Natural killer cell (primary cell): ENCODE results near the gene DLGAP3. TPM values are rescaled to one million over a fixed set of nuclear protein-coding genes. Genes with fewer than 3 reads are reported as not detected.
"Not testable (repeated sequence)": the region's sequence is repeated elsewhere in the genome, so short reads cannot be mapped to it uniquely, and the experiment has no call there.

Source experiments
- ATAC-seq, 3 donors: fragments of 150-1000 bp in 2 of 3; fragments of 200-7000 bp in 1 of 3; cut with Tn5 transposase; 1 replicate in 1 of 3; 2 replicates in 2 of 3; pipeline ENCODE4 v1.10.0; 2021; ENCODE audit warnings: mild to moderate bottlenecking in 2 of 3, moderate library complexity in 2 of 3
- DNase-seq, 2 donors: peaks; one replicate each; pipeline versions ENCODE4 v3.0.0 to v3.0.0-alpha.2; 2013 to 2021; ENCODE audit warnings: mixed read lengths in 1 of 2
- H3K27ac ChIP-seq: one replicate; pipeline ENCODE4 v1.5.1; 2013; ENCODE audit warnings: mild to moderate bottlenecking, low read length
- H3K27me3 ChIP-seq: one replicate; pipeline ENCODE4 v1.6.1; 2013; ENCODE audit warnings: low read length; ENCODE audit not compliant: control insufficient read depth, insufficient read depth
- H3K36me3 ChIP-seq: one replicate; pipeline ENCODE4 v1.6.1; 2013; ENCODE audit warnings: low read length; ENCODE audit not compliant: control insufficient read depth, insufficient read depth
- H3K4me1 ChIP-seq: one replicate; pipeline ENCODE4 v1.6.1; 2013; ENCODE audit warnings: low read length; ENCODE audit not compliant: control insufficient read depth, insufficient read depth
- H3K4me3 ChIP-seq: one replicate; pipeline ENCODE4 v1.5.1; 2013; ENCODE audit warnings: low read length
- H3K9me3 ChIP-seq: one replicate; pipeline ENCODE4 v1.6.1; 2013; ENCODE audit warnings: low read length; ENCODE audit not compliant: control insufficient read depth, insufficient read depth
- H3K27ac Mint-ChIP-seq, 2 donors: one replicate each; pipeline ENCODE4 v1.8.0; 2022; ENCODE audit warnings: mild to moderate bottlenecking in 2 of 2, mixed read lengths in 2 of 2, moderate library complexity in 1 of 2
- H3K27me3 Mint-ChIP-seq, 2 donors: one replicate each; pipeline ENCODE4 v1.8.0; 2022; ENCODE audit warnings: low read depth in 2 of 2, mixed read lengths in 2 of 2
- H3K36me3 Mint-ChIP-seq: one replicate; pipeline ENCODE4 v1.8.0; 2022; ENCODE audit warnings: mixed read lengths
- H3K4me1 Mint-ChIP-seq, 2 donors: one replicate each; pipeline ENCODE4 v1.8.0; 2022; ENCODE audit warnings: mixed read lengths in 2 of 2
- H3K4me3 Mint-ChIP-seq: one replicate; pipeline ENCODE4 v1.8.0; 2022; ENCODE audit warnings: mild to moderate bottlenecking, moderate library complexity, mixed read lengths
- H3K9me3 Mint-ChIP-seq, 2 donors: one replicate each; pipeline ENCODE4 v1.8.0; 2022; ENCODE audit warnings: mixed read lengths in 2 of 2
- WGBS: methylation state at CpG from one replicate; pipeline ENCODE4 v1.1.7; 2013; ENCODE audit warnings: missing lambda C conversion rate; ENCODE audit not compliant: insufficient coverage; 5-methylcytosine and 5-hydroxymethylcytosine counted together
- intact Hi-C: fragments of 100-400 bp; cut with micrococcal nuclease; formaldehyde crosslinking; loops from one replicate; pipeline ENCODE4 v1.14.2; 2022
- total RNA-seq, 4 donors: library from RNA; stranded (reverse); fragments of 120-200 nt in 1 of 4; gene quantifications; one replicate each; pipeline versions ENCODE4 v1.2.3 to v1.2.4, GENCODE V29; 2013 to 2022
- TF ChIP-seq, protein P1 (sequence below): fragments of 200-600 bp; IDR thresholded peaks from one replicate; pipeline ENCODE4 v1.8.0; 2022; ENCODE audit warnings: antibody characterized with exemption

The DLGAP3 gene
- total RNA-seq, 3 donors from 2014 or later (not counting 1 experiment from before 2014, with no cell fraction given): 0.33 to 0.38 (median 0.36) TPM

DNA sequence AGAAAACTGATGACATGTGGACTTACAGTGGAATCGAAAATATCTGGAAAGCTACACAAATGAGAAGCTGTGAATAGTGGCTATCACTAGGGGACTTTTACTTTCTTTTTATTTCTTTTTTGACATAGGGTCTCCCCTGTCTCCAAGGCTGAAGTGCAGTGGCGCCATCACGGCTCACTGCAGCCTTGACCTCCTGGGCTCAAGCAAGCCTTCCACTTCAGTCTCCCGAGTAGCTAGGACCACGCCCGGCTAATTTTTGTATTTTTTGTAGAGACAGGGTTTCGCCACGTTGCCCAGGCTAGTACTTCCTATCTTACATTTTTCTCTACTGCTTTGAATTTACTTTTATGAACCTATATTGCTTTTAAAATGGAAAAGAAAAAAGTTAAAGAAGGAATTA is 45.2 kb upstream of the DLGAP3 start:
- DNase-seq (no peak), ATAC-seq (no peak)
- intact Hi-C loops: no loop called here
- H3K4me3 ChIP-seq: no peak overlapping the region
- Mint-ChIP-seq H3K9me3 (no peaks in the 10 kb centered on the region), H3K36me3 (no peaks in the 10 kb centered on the region), H3K4me3 (no peak overlapping the region), H3K27ac (peak overlapping the region; percentile 21 to 59), H3K27me3 (no peaks in the 10 kb centered on the region), H3K4me1 (peaks cover 23 to 35% of the 10 kb centered on the region in 2 donors)
- H3K27me3 ChIP-seq: no peaks in the 10 kb centered on the region
- H3K36me3 ChIP-seq: peaks cover 10% of the 10 kb centered on the region
- 95% methylated on average over 6 of the region's 8 CpGs for WGBS
- no peak overlapping the region for H3K27ac ChIP-seq
- H3K9me3 ChIP-seq: no peaks in the 10 kb centered on the region
- H3K4me1 ChIP-seq: peaks cover 2% of the 10 kb centered on the region
- TF ChIP-seq, protein P1, sequence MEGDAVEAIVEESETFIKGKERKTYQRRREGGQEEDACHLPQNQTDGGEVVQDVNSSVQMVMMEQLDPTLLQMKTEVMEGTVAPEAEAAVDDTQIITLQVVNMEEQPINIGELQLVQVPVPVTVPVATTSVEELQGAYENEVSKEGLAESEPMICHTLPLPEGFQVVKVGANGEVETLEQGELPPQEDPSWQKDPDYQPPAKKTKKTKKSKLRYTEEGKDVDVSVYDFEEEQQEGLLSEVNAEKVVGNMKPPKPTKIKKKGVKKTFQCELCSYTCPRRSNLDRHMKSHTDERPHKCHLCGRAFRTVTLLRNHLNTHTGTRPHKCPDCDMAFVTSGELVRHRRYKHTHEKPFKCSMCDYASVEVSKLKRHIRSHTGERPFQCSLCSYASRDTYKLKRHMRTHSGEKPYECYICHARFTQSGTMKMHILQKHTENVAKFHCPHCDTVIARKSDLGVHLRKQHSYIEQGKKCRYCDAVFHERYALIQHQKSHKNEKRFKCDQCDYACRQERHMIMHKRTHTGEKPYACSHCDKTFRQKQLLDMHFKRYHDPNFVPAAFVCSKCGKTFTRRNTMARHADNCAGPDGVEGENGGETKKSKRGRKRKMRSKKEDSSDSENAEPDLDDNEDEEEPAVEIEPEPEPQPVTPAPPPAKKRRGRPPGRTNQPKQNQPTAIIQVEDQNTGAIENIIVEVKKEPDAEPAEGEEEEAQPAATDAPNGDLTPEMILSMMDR: no peak

DNA sequence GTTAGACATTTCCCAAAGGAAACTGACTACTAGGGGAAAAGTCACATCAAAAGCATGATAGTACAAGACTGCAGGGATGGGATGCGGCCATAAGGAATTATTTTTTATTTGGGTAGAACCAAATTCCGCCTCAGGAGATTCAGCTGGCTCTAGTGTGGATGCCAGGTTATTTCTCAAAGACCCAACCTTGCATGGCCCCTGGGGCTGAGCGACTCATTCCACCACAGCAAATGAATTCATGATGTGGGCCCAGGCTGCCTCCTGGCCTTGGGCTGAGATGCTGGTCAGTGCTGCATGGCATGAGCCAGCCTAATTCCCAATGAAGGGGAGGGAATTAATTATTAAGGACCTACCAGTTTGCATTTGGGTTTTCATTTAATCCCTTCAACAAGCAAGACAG is 43.9 kb upstream of the DLGAP3 start:
- H3K27ac Mint-ChIP-seq: no peak overlapping the region
- ATAC-seq: no peak
- H3K27me3 Mint-ChIP-seq: no peaks in the 10 kb centered on the region
- peaks cover 19 to 37% of the 10 kb centered on the region in 2 donors for H3K4me1 Mint-ChIP-seq
- no peak for DNase-seq
- Histone ChIP-seq H3K9me3 (peaks cover 6% of the 10 kb centered on the region), H3K36me3 (peaks cover 10% of the 10 kb centered on the region), H3K4me3 (no peak overlapping the region), H3K4me1 (peaks cover 11% of the 10 kb centered on the region), H3K27me3 (no peaks in the 10 kb centered on the region), H3K27ac (no peak overlapping the region)
- intact Hi-C loops: no loop called here
- no peaks in the 10 kb centered on the region for H3K9me3 Mint-ChIP-seq
- no peak overlapping the region for H3K4me3 Mint-ChIP-seq
- H3K36me3 Mint-ChIP-seq: no peaks in the 10 kb centered on the region
- 100% methylated on average over 3 of the region's 3 CpGs for WGBS
- TF ChIP-seq, protein P1: no peak

- DNase-seq (no peak), ATAC-seq (no peak)
- Mint-ChIP-seq H3K27me3 (no peaks in the 10 kb centered on the region), H3K36me3 (no peaks in the 10 kb centered on the region), H3K4me1 (peaks cover 14 to 24% of the 10 kb centered on the region in 2 donors), H3K9me3 (no peaks in the 10 kb centered on the region), H3K27ac (peak overlapping the region in 1 of 2 donors; percentile 60), H3K4me3 (no peak overlapping the region)
- no peak overlapping the region for H3K4me3 ChIP-seq
- H3K36me3 ChIP-seq: no peaks in the 10 kb centered on the region
- intact Hi-C loops: no loop called here
- TF ChIP-seq, protein P1: no peak
- H3K27me3 ChIP-seq: no peaks in the 10 kb centered on the region
- no peak overlapping the region for H3K27ac ChIP-seq
- 89% methylated on average over 5 of the region's 5 CpGs for WGBS
- H3K4me1 ChIP-seq: peaks cover 16% of the 10 kb centered on the region
- peaks cover 6% of the 10 kb centered on the region for H3K9me3 ChIP-seq
These were observed 41.4 kb upstream of the DLGAP3 start for GRCh38 chr1:34970829-34971228.

DNA sequence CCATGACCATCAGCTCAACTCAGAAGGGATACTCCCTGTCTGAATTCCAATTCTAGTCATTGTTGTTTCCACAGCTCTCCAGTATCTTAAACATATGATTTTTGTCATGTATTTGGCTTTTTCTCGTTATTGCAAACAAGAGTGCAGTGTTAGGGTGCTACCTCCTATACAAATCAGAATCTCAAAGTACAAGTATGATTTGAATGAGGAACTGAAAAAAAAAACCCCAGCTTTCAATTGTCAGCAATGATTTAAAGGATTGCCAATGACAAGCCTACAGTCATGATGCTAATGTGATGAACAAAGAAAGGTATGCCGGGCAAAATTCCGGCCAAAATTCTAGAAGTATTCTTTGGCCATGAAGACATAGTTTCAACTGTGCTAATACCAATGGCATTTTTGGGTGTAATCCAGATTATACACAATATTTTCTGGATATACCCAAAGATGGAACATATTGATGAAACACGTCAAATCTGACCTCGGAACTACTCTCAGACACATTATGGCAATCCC is 40.8 kb upstream of the DLGAP3 start:
- H3K4me3 ChIP-seq: no peak overlapping the region
- no peak overlapping the region for H3K27ac Mint-ChIP-seq
- WGBS: 90% methylated on average over 2 of the region's 5 CpGs
- no peaks in the 10 kb centered on the region for H3K27me3 Mint-ChIP-seq
- peaks cover 16% of the 10 kb centered on the region for H3K4me1 ChIP-seq
- no peak overlapping the region for H3K4me3 Mint-ChIP-seq
- DNase-seq: no peak
- H3K4me1 Mint-ChIP-seq: peaks cover 14 to 24% of the 10 kb centered on the region in 2 donors
- intact Hi-C loops: no loop called here
- no peak overlapping the region for H3K27ac ChIP-seq
- no peaks in the 10 kb centered on the region for H3K27me3 ChIP-seq
- no peaks in the 10 kb centered on the region for H3K36me3 ChIP-seq
- H3K36me3 Mint-ChIP-seq: no peaks in the 10 kb centered on the region
- no peak for ATAC-seq
- H3K9me3 Mint-ChIP-seq: no peaks in the 10 kb centered on the region
- H3K9me3 ChIP-seq: peaks cover 6% of the 10 kb centered on the region
- TF ChIP-seq, protein P1: no peak

- not testable (repeated sequence) for H3K27ac Mint-ChIP-seq
- peak in 1 of 2 donors; percentile 45 for DNase-seq
- 33% methylated on average over 1 of the region's 3 CpGs for WGBS
These were observed 38.8 kb upstream of the DLGAP3 start for GRCh38 chr1:34968297-34968696.

More at GRCh38 chr1:34968297-34968696, 38.8 kb upstream of the DLGAP3 start:
- peak; percentile 49 to 95 (median 64) for ATAC-seq
- H3K36me3 ChIP-seq, H3K27me3 Mint-ChIP-seq, H3K9me3 Mint-ChIP-seq, intact Hi-C loops, H3K27ac ChIP-seq, H3K27me3 ChIP-seq, H3K36me3 Mint-ChIP-seq, H3K4me3 ChIP-seq, H3K9me3 ChIP-seq: not testable (repeated sequence)
- Mint-ChIP-seq H3K4me3 (peak overlapping the region; percentile 62), H3K4me1 (peaks cover 14 to 24% of the 10 kb centered on the region in 2 donors)
- H3K4me1 ChIP-seq: peaks cover 16% of the 10 kb centered on the region
